ENCODE measurements around the gene ALKBH2. TPM values are rescaled to one million over a fixed set of nuclear protein-coding genes. Genes with fewer than 3 reads are reported as not detected.

The ALKBH2 gene
- total RNA-seq, 1 donor from 2014 or later = 14.5 TPM

- Histone ChIP-seq H3K27ac (peak overlapping the region; percentile 24), H3K9me3 (no peaks in the 10 kb centered on the region), H3K36me3 (no peaks in the 10 kb centered on the region), H3K27me3 (no peaks in the 10 kb centered on the region), H3K4me3 (no peak overlapping the region), H3K4me1 (peaks cover 3% of the 10 kb centered on the region)
- no peak for DNase-seq (ENCODE audit: extremely low spot score in 2 of 2)
- no peak for TF ChIP-seq POLR2A (IDR thresholded peaks at IDR 0.05)
- peak; percentile 28 to 56 for TF ChIP-seq POLR2AphosphoS5 (IDR thresholded peaks at IDR 0.05; ENCODE audit: insufficient read depth in 1 of 2, low read depth in 1 of 2)
- peak in 2 of 3 experiments; percentile 12 to 32 for TF ChIP-seq CTCF (IDR thresholded peaks at IDR 0.05)
- intact Hi-C loops (cut with DNase I) = no loop called here
Observed at GRCh38 chr12:109134186-109134917, 41.1 kb upstream of the ALKBH2 start.

- Histone ChIP-seq H3K9me3 (no peaks in the 10 kb centered on the region), H3K4me1 (no peaks in the 10 kb centered on the region), H3K4me3 (no peak overlapping the region), H3K27me3 (no peaks in the 10 kb centered on the region), H3K27ac (no peak overlapping the region), H3K36me3 (no peaks in the 10 kb centered on the region)
- DNase-seq (ENCODE audit: extremely low spot score in 2 of 2) = no peak
- TF ChIP-seq CTCF (IDR thresholded peaks at IDR 0.05) (no peak), POLR2AphosphoS5 (IDR thresholded peaks at IDR 0.05; ENCODE audit: insufficient read depth in 1 of 2, low read depth in 1 of 2) (no peak), POLR2A (IDR thresholded peaks at IDR 0.05) (no peak)
- intact Hi-C loops (cut with DNase I) = no loop called here
Observed at GRCh38 chr12:109131154-109132050, 38.1 kb upstream of the ALKBH2 start.

GRCh38 chr12:109130297-109131153 lies 37.3 kb upstream of the ALKBH2 start:
- H3K9me3 ChIP-seq = no peaks in the 10 kb centered on the region
- intact Hi-C loops (cut with DNase I) = no loop called here
- no peak for TF ChIP-seq CTCF (IDR thresholded peaks at IDR 0.05)
- no peak for TF ChIP-seq POLR2AphosphoS5 (IDR thresholded peaks at IDR 0.05; ENCODE audit: insufficient read depth in 1 of 2, low read depth in 1 of 2)
- TF ChIP-seq POLR2A (IDR thresholded peaks at IDR 0.05) = no peak
- no peaks in the 10 kb centered on the region for H3K27me3 ChIP-seq
- no peak overlapping the region for H3K4me3 ChIP-seq
- DNase-seq (ENCODE audit: extremely low spot score in 2 of 2) = no peak
- H3K27ac ChIP-seq = no peak overlapping the region
- no peaks in the 10 kb centered on the region for H3K36me3 ChIP-seq
- H3K4me1 ChIP-seq = peaks cover 6% of the 10 kb centered on the region

- Histone ChIP-seq H3K27me3 (no peaks in the 10 kb centered on the region), H3K4me1 (peaks cover 13% of the 10 kb centered on the region), H3K9me3 (no peaks in the 10 kb centered on the region), H3K4me3 (no peak overlapping the region), H3K36me3 (no peaks in the 10 kb centered on the region), H3K27ac (no peak overlapping the region)
- DNase-seq (ENCODE audit: extremely low spot score in 2 of 2) = no peak
- TF ChIP-seq POLR2A (IDR thresholded peaks at IDR 0.05) (no peak), POLR2AphosphoS5 (IDR thresholded peaks at IDR 0.05; ENCODE audit: insufficient read depth in 1 of 2, low read depth in 1 of 2) (no peak), CTCF (IDR thresholded peaks at IDR 0.05) (no peak)
- intact Hi-C loops (cut with DNase I) = no loop called here
Observed at GRCh38 chr12:109127533-109128242, 34.4 kb upstream of the ALKBH2 start.
